Neural cell (in vitro differentiated cells): ENCODE results near the gene RBMS3. TPM values are rescaled to one million over a fixed set of nuclear protein-coding genes. Genes with fewer than 3 reads are reported as not detected.

ENCODE experiments used
- H2AFZ ChIP-seq: fragments of 200-600, 300-800 bp; sonication (generic), shearing (Covaris generic); 2 replicates; pipeline ENCODE4 v1.6.0; 2014; ENCODE audit warnings: low read depth, mild to moderate bottlenecking, antibody characterized with exemption, low read length, moderate library complexity
- H3F3A ChIP-seq: fragments of 200-600 bp; shearing (Covaris generic); 2 replicates; pipeline ENCODE4 v1.6.1; 2016; ENCODE audit warnings: mild to moderate bottlenecking, moderate library complexity, mixed read lengths, antibody characterized with exemption, low read length; ENCODE audit not compliant: insufficient read depth, poor library complexity, severe bottlenecking
- H3K27ac ChIP-seq: fragments of 200-600, 300-800 bp; sonication (generic), shearing (Covaris generic); 2 replicates; pipeline ENCODE4 v1.5.1; 2014; ENCODE audit warnings: mild to moderate bottlenecking, low read length, moderate library complexity
- H3K27me3 ChIP-seq: fragments of 300-800, 200-600 bp; sonication (generic), shearing (Covaris generic); 2 replicates; pipeline ENCODE4 v1.6.0; 2014; ENCODE audit warnings: mild to moderate bottlenecking, low read depth, low read length, moderate library complexity; ENCODE audit not compliant: insufficient read depth
- H3K36me3 ChIP-seq: fragments of 300-800, 200-600 bp; sonication (generic), shearing (Covaris generic); 2 replicates; pipeline ENCODE4 v1.5.1; 2014; ENCODE audit warnings: mild to moderate bottlenecking, antibody characterized with exemption, low read length, moderate library complexity; ENCODE audit not compliant: insufficient read depth
- H3K4me2 ChIP-seq: fragments of 300-800, 200-600 bp; sonication (generic), shearing (Covaris generic); 2 replicates; pipeline ENCODE4 v1.6.0; 2014; ENCODE audit warnings: mild to moderate bottlenecking, low read length
- H3K4me3 ChIP-seq: fragments of 300-800, 200-600 bp; sonication (generic), shearing (Covaris generic); 2 replicates; pipeline ENCODE4 v1.5.1; 2014; ENCODE audit warnings: mild to moderate bottlenecking, low read length, moderate library complexity
- H3K79me2 ChIP-seq: fragments of 200-600 bp; shearing (Covaris generic); replicated peaks from 2 replicates; pipeline ENCODE4 v1.6.0; 2014; ENCODE audit warnings: mild to moderate bottlenecking, low read length, moderate library complexity; ENCODE audit not compliant: insufficient read depth
- H3K9ac ChIP-seq: fragments of 300-800, 200-600 bp; sonication (generic), shearing (Covaris generic); 2 replicates; pipeline ENCODE4 v1.6.1; 2016; ENCODE audit warnings: mild to moderate bottlenecking, low read length, mixed read lengths
- H3K9me2 ChIP-seq: fragments of 200-600 bp; shearing (Covaris generic); 2 replicates; pipeline ENCODE4 v1.6.1; 2016; ENCODE audit warnings: mild to moderate bottlenecking, low read length, mixed read lengths; ENCODE audit not compliant: insufficient read depth
- H3K9me3 ChIP-seq: fragments of 200-600, 300-800 bp; sonication (generic), shearing (Covaris generic); 2 replicates; pipeline ENCODE4 v1.6.1; 2016; ENCODE audit warnings: mild to moderate bottlenecking, mixed run types, low read length, moderate library complexity, mixed read lengths
- H4K20me1 ChIP-seq: fragments of 200-600 bp; shearing (Covaris generic); 2 replicates; pipeline ENCODE4 v1.6.1; 2016; ENCODE audit warnings: mild to moderate bottlenecking, mixed run types; ENCODE audit not compliant: insufficient read depth
- CTCF ChIP-seq: fragments of 450-650 bp; IDR thresholded peaks from 2 replicates; pipeline ENCODE4 v1.5.1; 2014; ENCODE audit warnings: antibody characterized with exemption, mild to moderate bottlenecking, moderate library complexity; ENCODE audit not compliant: poor library complexity, severe bottlenecking
- EP300 ChIP-seq: fragments of 450-650 bp; conservative IDR thresholded peaks from 2 replicates; pipeline ENCODE4 v1.6.1; 2014; ENCODE audit warnings: antibody characterized with exemption, mild to moderate bottlenecking, moderate library complexity; ENCODE audit not compliant: poor library complexity, severe bottlenecking
- EZH2 ChIP-seq: fragments of 200-600, 300-800 bp; shearing (Covaris generic), sonication (generic); IDR thresholded peaks from 2 replicates; pipeline ENCODE4 v1.6.1; 2014; ENCODE audit warnings: antibody characterized with exemption, low read length, borderline replicate concordance, mild to moderate bottlenecking; ENCODE audit not compliant: insufficient read depth, poor library complexity, severe bottlenecking
- MXI1 ChIP-seq: fragments of 450-650 bp; conservative IDR thresholded peaks from 2 replicates; pipeline ENCODE4 v1.6.1; 2014; ENCODE audit warnings: antibody characterized with exemption, mild to moderate bottlenecking; ENCODE audit not compliant: poor library complexity, severe bottlenecking
- POLR2AphosphoS5 ChIP-seq: IDR thresholded peaks from 2 replicates; pipeline ENCODE4 v1.6.1; 2012
- RAD21 ChIP-seq: fragments of 450-650 bp; conservative IDR thresholded peaks from 2 replicates; pipeline ENCODE4 v1.6.1; 2014; ENCODE audit warnings: antibody characterized with exemption, mild to moderate bottlenecking, moderate library complexity
- SMC3 ChIP-seq: fragments of 450-650 bp; conservative IDR thresholded peaks from 2 replicates; pipeline ENCODE4 v1.6.1; 2014; ENCODE audit warnings: antibody characterized with exemption, mild to moderate bottlenecking, moderate library complexity; ENCODE audit not compliant: poor library complexity
- TAF1 ChIP-seq: IDR thresholded peaks from 2 replicates; pipeline ENCODE4 v1.6.1; 2012; ENCODE audit warnings: low read depth
- polyA plus RNA-seq: library from polyadenylated mRNA; depleted of rRNA; stranded (reverse); fragments of >200 nt; gene quantifications from 2 replicates; pipeline ENCODE4 v1.2.3, GENCODE V29; 2014
- TF ChIP-seq, protein P1 (sequence below): IDR thresholded peaks from 2 replicates; pipeline ENCODE4 v1.6.1; 2012; ENCODE audit warnings: borderline replicate concordance

The RBMS3 gene
- polyA plus RNA-seq, 1 donor from 2014 or later, result 0.53 TPM

- no peak overlapping the region for H3K9ac ChIP-seq
- no peaks in the 10 kb centered on the region for H3F3A ChIP-seq
- no peaks in the 10 kb centered on the region for H3K27me3 ChIP-seq
- no peak overlapping the region for H3K27ac ChIP-seq
- no peaks in the 10 kb centered on the region for H3K9me3 ChIP-seq
- H4K20me1 ChIP-seq, result no peaks in the 10 kb centered on the region
- H3K36me3 ChIP-seq, result no peaks in the 10 kb centered on the region
- no peak overlapping the region for H3K4me3 ChIP-seq
- H2AFZ ChIP-seq, result no peak overlapping the region
- H3K79me2 ChIP-seq, result no peaks in the 10 kb centered on the region
- H3K4me2 ChIP-seq, result no peak overlapping the region
- no peaks in the 10 kb centered on the region for H3K9me2 ChIP-seq
- no peak for TF ChIP-seq MXI1
- TF ChIP-seq, protein P1, sequence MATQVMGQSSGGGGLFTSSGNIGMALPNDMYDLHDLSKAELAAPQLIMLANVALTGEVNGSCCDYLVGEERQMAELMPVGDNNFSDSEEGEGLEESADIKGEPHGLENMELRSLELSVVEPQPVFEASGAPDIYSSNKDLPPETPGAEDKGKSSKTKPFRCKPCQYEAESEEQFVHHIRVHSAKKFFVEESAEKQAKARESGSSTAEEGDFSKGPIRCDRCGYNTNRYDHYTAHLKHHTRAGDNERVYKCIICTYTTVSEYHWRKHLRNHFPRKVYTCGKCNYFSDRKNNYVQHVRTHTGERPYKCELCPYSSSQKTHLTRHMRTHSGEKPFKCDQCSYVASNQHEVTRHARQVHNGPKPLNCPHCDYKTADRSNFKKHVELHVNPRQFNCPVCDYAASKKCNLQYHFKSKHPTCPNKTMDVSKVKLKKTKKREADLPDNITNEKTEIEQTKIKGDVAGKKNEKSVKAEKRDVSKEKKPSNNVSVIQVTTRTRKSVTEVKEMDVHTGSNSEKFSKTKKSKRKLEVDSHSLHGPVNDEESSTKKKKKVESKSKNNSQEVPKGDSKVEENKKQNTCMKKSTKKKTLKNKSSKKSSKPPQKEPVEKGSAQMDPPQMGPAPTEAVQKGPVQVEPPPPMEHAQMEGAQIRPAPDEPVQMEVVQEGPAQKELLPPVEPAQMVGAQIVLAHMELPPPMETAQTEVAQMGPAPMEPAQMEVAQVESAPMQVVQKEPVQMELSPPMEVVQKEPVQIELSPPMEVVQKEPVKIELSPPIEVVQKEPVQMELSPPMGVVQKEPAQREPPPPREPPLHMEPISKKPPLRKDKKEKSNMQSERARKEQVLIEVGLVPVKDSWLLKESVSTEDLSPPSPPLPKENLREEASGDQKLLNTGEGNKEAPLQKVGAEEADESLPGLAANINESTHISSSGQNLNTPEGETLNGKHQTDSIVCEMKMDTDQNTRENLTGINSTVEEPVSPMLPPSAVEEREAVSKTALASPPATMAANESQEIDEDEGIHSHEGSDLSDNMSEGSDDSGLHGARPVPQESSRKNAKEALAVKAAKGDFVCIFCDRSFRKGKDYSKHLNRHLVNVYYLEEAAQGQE, result no peak
- TF ChIP-seq SMC3, result no peak
- TF ChIP-seq CTCF, result no peak
- no peak for TF ChIP-seq EZH2
- TF ChIP-seq POLR2AphosphoS5, result no peak
- TF ChIP-seq RAD21, result no peak
- TF ChIP-seq TAF1, result no peak
- TF ChIP-seq EP300, result no peak
Observed at GRCh38 chr3:29751647-29752314, 470.9 kb downstream of the RBMS3 start.

GRCh38 chr3:29754346-29754745, 473.5 kb downstream of the RBMS3 start:
- no peaks in the 10 kb centered on the region for H4K20me1 ChIP-seq
- H3K36me3 ChIP-seq, result no peaks in the 10 kb centered on the region
- H3K27ac ChIP-seq, result no peak overlapping the region
- no peaks in the 10 kb centered on the region for H3K9me3 ChIP-seq
- H3K4me2 ChIP-seq, result no peak overlapping the region
- no peak overlapping the region for H2AFZ ChIP-seq
- no peaks in the 10 kb centered on the region for H3F3A ChIP-seq
- no peak overlapping the region for H3K4me3 ChIP-seq
- TF ChIP-seq, protein P1, result no peak
- TF ChIP-seq TAF1 (no peak), POLR2AphosphoS5 (no peak)
- no peaks in the 10 kb centered on the region for H3K9me2 ChIP-seq
- no peak overlapping the region for H3K9ac ChIP-seq
- H3K79me2 ChIP-seq, result no peaks in the 10 kb centered on the region
- no peaks in the 10 kb centered on the region for H3K27me3 ChIP-seq
